CD14-positive monocyte (primary cell): ENCODE results near the gene ANKS6. TPM values are rescaled to one million over a fixed set of nuclear protein-coding genes. Genes with fewer than 3 reads are reported as not detected.

Experiments
- DNase-seq, 3 donors: peaks; one replicate each; pipeline ENCODE4 v3.0.0-alpha.2; 2011 to 2022
- H2AFZ ChIP-seq: 2 replicates; pipeline ENCODE4 v1.6.0; 2012; ENCODE audit warnings: mild to moderate bottlenecking, low read depth, low read length, inconsistent platforms; ENCODE audit not compliant: insufficient read depth, poor library complexity, severe bottlenecking
- H3K27ac ChIP-seq, 2 donors: 1 replicate in 1 of 2; 2 replicates in 1 of 2; pipeline ENCODE4 v1.5.1; 2012 to 2013; ENCODE audit warnings: low read length in 2 of 2, control low read depth in 1 of 2, inconsistent platforms in 1 of 2, low read depth in 1 of 2, mild to moderate bottlenecking in 1 of 2
- H3K27me3 ChIP-seq, 2 donors: one replicate each; pipeline versions ENCODE4 v1.6.0 to v1.6.1; 2011 to 2013; ENCODE audit warnings: low read length in 2 of 2; ENCODE audit not compliant: control insufficient read depth in 2 of 2, insufficient read depth in 2 of 2
- H3K36me3 ChIP-seq, 2 donors: replicated peaks in 1 of 2; 1 replicate in 1 of 2; 2 replicates in 1 of 2; pipeline versions ENCODE4 v1.5.1 to v1.6.1; 2012 to 2013; ENCODE audit warnings: low read length in 2 of 2, control low read depth in 1 of 2, inconsistent platforms in 1 of 2, mild to moderate bottlenecking in 1 of 2; ENCODE audit not compliant: insufficient read depth in 2 of 2, control insufficient read depth in 1 of 2
- H3K4me1 ChIP-seq, 2 donors: 1 replicate in 1 of 2; 2 replicates in 1 of 2; pipeline versions ENCODE4 v1.5.1 to v1.6.1; 2012 to 2013; ENCODE audit warnings: low read length in 2 of 2, control low read depth in 1 of 2, inconsistent platforms in 1 of 2, mild to moderate bottlenecking in 1 of 2, moderate library complexity in 1 of 2; ENCODE audit not compliant: insufficient read depth in 2 of 2, control insufficient read depth in 1 of 2
- H3K4me2 ChIP-seq: replicated peaks from 2 replicates; pipeline ENCODE3; 2012; ENCODE audit warnings: low read length, moderate library complexity, mild to moderate bottlenecking; ENCODE audit not compliant: poor library complexity, severe bottlenecking; ENCODE audit errors: extremely low read depth
- H3K4me3 ChIP-seq, 3 experiments: fragments of 200-600 bp in 1 of 3; sonication (generic) in 1 of 3; replicated peaks in 1 of 3; 1 replicate in 2 of 3; 2 replicates in 1 of 3; pipeline ENCODE4 v1.5.1; 2011 to 2013; ENCODE audit warnings: low read length in 3 of 3, mild to moderate bottlenecking in 3 of 3, control low read depth in 2 of 3, low read depth in 2 of 3, inconsistent platforms in 1 of 3, moderate library complexity in 1 of 3
- H3K79me2 ChIP-seq: 2 replicates; pipeline ENCODE4 v1.6.0; 2012; ENCODE audit warnings: mild to moderate bottlenecking, control low read depth, inconsistent platforms, low read length, moderate library complexity; ENCODE audit not compliant: insufficient read depth
- H3K9ac ChIP-seq: 2 replicates; pipeline ENCODE4 v1.6.0; 2017; ENCODE audit warnings: low read length, mild to moderate bottlenecking; ENCODE audit not compliant: insufficient read depth, poor library complexity, severe bottlenecking
- H3K9me3 ChIP-seq, 2 donors: replicated peaks in 1 of 2; 1 replicate in 1 of 2; 2 replicates in 1 of 2; pipeline versions ENCODE4 v1.5.1 to v1.6.1; 2012 to 2013; ENCODE audit warnings: low read length in 2 of 2, control low read depth in 1 of 2; ENCODE audit not compliant: control insufficient read depth in 1 of 2, insufficient read depth in 1 of 2
- H4K20me1 ChIP-seq: 2 replicates; pipeline ENCODE4 v1.6.0; 2012; ENCODE audit warnings: mild to moderate bottlenecking, low read length, control low read depth, moderate library complexity; ENCODE audit not compliant: insufficient read depth
- H3K27ac Mint-ChIP-seq, 7 donors: one replicate each; pipeline ENCODE4 v1.8.0; 2020; ENCODE audit warnings: mild to moderate bottlenecking in 7 of 7, mixed read lengths in 7 of 7, moderate library complexity in 6 of 7, inconsistent platforms in 2 of 7
- H3K27me3 Mint-ChIP-seq, 3 donors: one replicate each; pipeline ENCODE4 v1.8.0; 2021 to 2022; ENCODE audit warnings: low read depth in 3 of 3, mild to moderate bottlenecking in 3 of 3, mixed read lengths in 3 of 3, moderate library complexity in 3 of 3, inconsistent platforms in 1 of 3
- H3K36me3 Mint-ChIP-seq, 2 donors: one replicate each; pipeline ENCODE4 v1.8.0; 2020; ENCODE audit warnings: mixed read lengths in 2 of 2, inconsistent platforms in 1 of 2, mild to moderate bottlenecking in 1 of 2
- H3K4me1 Mint-ChIP-seq: one replicate; pipeline ENCODE4 v1.8.0; 2020; ENCODE audit warnings: mild to moderate bottlenecking, mixed read lengths
- H3K4me3 Mint-ChIP-seq, 2 donors: one replicate each; pipeline ENCODE4 v1.8.0; 2020; ENCODE audit warnings: mild to moderate bottlenecking in 2 of 2, mixed read lengths in 2 of 2, moderate library complexity in 1 of 2
- H3K9me3 Mint-ChIP-seq, 7 donors: one replicate each; pipeline ENCODE4 v1.8.0; 2020 to 2022; ENCODE audit warnings: mixed read lengths in 7 of 7, mild to moderate bottlenecking in 6 of 7, moderate library complexity in 6 of 7, inconsistent platforms in 2 of 7
- CTCF ChIP-seq: fragments of 200-600 bp; IDR thresholded peaks from one replicate; pipeline ENCODE4 v1.8.0; 2022; ENCODE audit warnings: antibody characterized with exemption, mild to moderate bottlenecking
- WGBS: methylation state at CpG from one replicate; pipeline ENCODE4 v1.1.5; 2013; ENCODE audit warnings: missing lambda C conversion rate; ENCODE audit not compliant: insufficient coverage; 5-methylcytosine and 5-hydroxymethylcytosine counted together
- intact Hi-C, 2 donors: fragments of 100-400 bp; cut with micrococcal nuclease; formaldehyde crosslinking; loops; one replicate each; pipeline versions ENCODE4 v1.15.0 to v1.15.1; 2023
- polyA plus RNA-seq, 3 donors: library from polyadenylated mRNA; depleted of rRNA in 1 of 3; unstranded in 2 of 3; stranded (reverse) in 1 of 3; fragments of 300-500 nt in 2 of 3; fragments of >200 nt in 1 of 3; fragmentation: Illumina TruSeq in 2 of 3; gene quantifications; 1 replicate in 2 of 3; 2 replicates in 1 of 3; pipeline ENCODE4 v1.2.3, GENCODE V29; 2012 to 2021

ANKS6 gene
- polyA plus RNA-seq, 3 donors = 0.20 to 1.5 (median 0.56) TPM

GRCh38 chr9:98743329-98743728 is 53.0 kb downstream of the ANKS6 start:
- H3K9ac ChIP-seq = no peak overlapping the region
- H3K36me3 ChIP-seq = no peaks in the 10 kb centered on the region
- H3K4me3 Mint-ChIP-seq = no peak overlapping the region
- peaks cover 0 to 1% of the 10 kb centered on the region in 2 donors for H3K36me3 Mint-ChIP-seq
- peaks cover 0 to 10% (median 2%) of the 10 kb centered on the region in 7 donors for H3K9me3 Mint-ChIP-seq
- H3K27ac Mint-ChIP-seq = no peak overlapping the region
- no peak overlapping the region for H3K4me3 ChIP-seq
- intact Hi-C loops = no loop called here
- no peaks in the 10 kb centered on the region for H3K9me3 ChIP-seq
- H3K4me2 ChIP-seq = no peak overlapping the region
- no peaks in the 10 kb centered on the region for H4K20me1 ChIP-seq
- H2AFZ ChIP-seq = no peak overlapping the region
- no peaks in the 10 kb centered on the region for H3K27me3 ChIP-seq
- no peaks in the 10 kb centered on the region for H3K4me1 ChIP-seq
- peaks cover 4% of the 10 kb centered on the region for H3K4me1 Mint-ChIP-seq
- DNase-seq = no peak
- no peak overlapping the region for H3K27ac ChIP-seq
- TF ChIP-seq CTCF = no peak
- WGBS = 75% methylated on average over 1 of the region's 2 CpGs
- H3K79me2 ChIP-seq = no peaks in the 10 kb centered on the region
- peaks cover 0 to 3% (median 1%) of the 10 kb centered on the region in 3 donors for H3K27me3 Mint-ChIP-seq

GRCh38 chr9:98742325-98743280 is 53.8 kb downstream of the ANKS6 start:
- no peak for TF ChIP-seq CTCF
- 97% methylated on average over 3 of the region's 10 CpGs for WGBS
- intact Hi-C loops = no loop called here
- H3K4me1 Mint-ChIP-seq = peaks cover 4% of the 10 kb centered on the region
- H4K20me1 ChIP-seq = no peaks in the 10 kb centered on the region
- H3K27ac ChIP-seq = no peak overlapping the region
- H3K36me3 Mint-ChIP-seq = peaks cover 0 to 1% of the 10 kb centered on the region in 2 donors
- no peak overlapping the region for H3K27ac Mint-ChIP-seq
- H3K27me3 ChIP-seq = no peaks in the 10 kb centered on the region
- DNase-seq = no peak
- no peaks in the 10 kb centered on the region for H3K4me1 ChIP-seq
- H2AFZ ChIP-seq = no peak overlapping the region
- no peak overlapping the region for H3K9ac ChIP-seq
- peaks cover 0 to 12% (median 4%) of the 10 kb centered on the region in 7 donors for H3K9me3 Mint-ChIP-seq
- no peaks in the 10 kb centered on the region for H3K79me2 ChIP-seq
- peaks cover 0 to 3% (median 1%) of the 10 kb centered on the region in 3 donors for H3K27me3 Mint-ChIP-seq
- H3K4me2 ChIP-seq = no peak overlapping the region
- no peaks in the 10 kb centered on the region for H3K9me3 ChIP-seq
- no peaks in the 10 kb centered on the region for H3K36me3 ChIP-seq
- H3K4me3 ChIP-seq = no peak overlapping the region
- H3K4me3 Mint-ChIP-seq = peak overlapping the region in 1 of 2 donors; percentile 37
